Activated naive CD8-positive, alpha-beta T cell treated with anti-CD3 and anti-CD28 coated beads, Interleukin-2, amount 10 ng/mL, durations not matched to agents 7 days and 5 days (primary cell): ENCODE results near the gene PRPF31. TPM values are rescaled to one million over a fixed set of nuclear protein-coding genes. Genes with fewer than 3 reads are reported as not detected.

Source experiments
- ATAC-seq: fragments of 150-1000 bp; cut with Tn5 transposase; one replicate; pipeline ENCODE4 v1.10.0; 2021; ENCODE audit warnings: low read depth, moderate library complexity
- POLR2A ChIA-PET: fragments of 350-600 bp; sonication (Branson Sonifier 250); formaldehyde crosslinking; loops from one replicate; lab custom pipeline; 2021; ENCODE audit warnings: antibody characterized with exemption; lab: Charles Lee
- DNase-seq: peaks from one replicate; pipeline ENCODE4 v3.0.0; 2021
- H3K27ac Mint-ChIP-seq: one replicate; pipeline ENCODE4 v1.8.0; 2022; ENCODE audit warnings: mild to moderate bottlenecking, mixed read lengths
- H3K27me3 Mint-ChIP-seq: one replicate; pipeline ENCODE4 v1.8.0; 2022; ENCODE audit warnings: mild to moderate bottlenecking, moderate library complexity, mixed read lengths
- H3K36me3 Mint-ChIP-seq: one replicate; pipeline ENCODE4 v1.8.0; 2021; ENCODE audit warnings: mild to moderate bottlenecking, mixed read lengths
- H3K4me1 Mint-ChIP-seq: one replicate; pipeline ENCODE4 v1.8.0; 2021; ENCODE audit warnings: mixed read lengths
- H3K4me3 Mint-ChIP-seq: one replicate; pipeline ENCODE4 v1.8.0; 2022; ENCODE audit warnings: mild to moderate bottlenecking, moderate library complexity, mixed read lengths
- H3K9me3 Mint-ChIP-seq: one replicate; pipeline ENCODE4 v1.8.0; 2021; ENCODE audit warnings: mixed read lengths
- total RNA-seq, 2 experiments: library from RNA; stranded (reverse); gene quantifications; one replicate each; pipeline ENCODE4 v1.2.3, GENCODE V29; 2021

PRPF31 gene
- total RNA-seq, 2 experiments from 2014 or later = 66.3 to 69.3 TPM

DNA sequence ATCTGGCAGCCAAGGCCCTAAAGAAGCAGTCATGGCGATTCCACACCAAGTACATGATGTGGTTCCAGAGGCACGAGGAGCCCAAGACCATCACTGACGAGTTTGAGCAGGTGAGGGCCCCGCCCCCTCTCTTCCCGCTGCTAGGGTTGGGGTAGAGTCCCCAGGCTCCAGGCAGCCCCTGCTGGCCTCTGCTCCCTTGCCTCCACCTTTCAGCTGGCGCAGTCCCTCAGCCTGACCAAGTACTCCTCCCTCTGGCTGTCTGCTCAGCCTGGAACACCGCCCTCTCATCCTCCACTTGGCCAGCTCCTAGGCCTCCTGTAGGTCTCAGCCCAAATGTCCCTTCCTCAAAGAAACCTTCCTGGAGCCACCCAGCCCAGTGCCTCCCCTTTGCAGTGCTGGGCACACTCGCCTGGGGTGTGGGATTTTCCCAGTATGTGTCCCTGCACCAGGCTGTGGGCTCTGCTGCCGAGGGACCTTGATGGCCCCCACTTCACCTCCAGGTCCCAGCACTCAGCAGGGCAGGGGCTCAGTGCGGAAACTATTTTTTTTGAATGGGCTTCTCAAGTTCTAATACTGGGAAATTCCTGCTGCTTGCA lies 38.3 kb downstream of the PRPF31 start:
- ATAC-seq (no peak), DNase-seq (no peak)
- Mint-ChIP-seq H3K4me3 (no peak overlapping the region), H3K27me3 (no peaks in the 10 kb centered on the region), H3K27ac (peak overlapping the region; percentile 6), H3K9me3 (no peaks in the 10 kb centered on the region), H3K4me1 (peaks cover 23% of the 10 kb centered on the region), H3K36me3 (peaks cover 37% of the 10 kb centered on the region)
- POLR2A ChIA-PET = no interaction called here

DNA sequence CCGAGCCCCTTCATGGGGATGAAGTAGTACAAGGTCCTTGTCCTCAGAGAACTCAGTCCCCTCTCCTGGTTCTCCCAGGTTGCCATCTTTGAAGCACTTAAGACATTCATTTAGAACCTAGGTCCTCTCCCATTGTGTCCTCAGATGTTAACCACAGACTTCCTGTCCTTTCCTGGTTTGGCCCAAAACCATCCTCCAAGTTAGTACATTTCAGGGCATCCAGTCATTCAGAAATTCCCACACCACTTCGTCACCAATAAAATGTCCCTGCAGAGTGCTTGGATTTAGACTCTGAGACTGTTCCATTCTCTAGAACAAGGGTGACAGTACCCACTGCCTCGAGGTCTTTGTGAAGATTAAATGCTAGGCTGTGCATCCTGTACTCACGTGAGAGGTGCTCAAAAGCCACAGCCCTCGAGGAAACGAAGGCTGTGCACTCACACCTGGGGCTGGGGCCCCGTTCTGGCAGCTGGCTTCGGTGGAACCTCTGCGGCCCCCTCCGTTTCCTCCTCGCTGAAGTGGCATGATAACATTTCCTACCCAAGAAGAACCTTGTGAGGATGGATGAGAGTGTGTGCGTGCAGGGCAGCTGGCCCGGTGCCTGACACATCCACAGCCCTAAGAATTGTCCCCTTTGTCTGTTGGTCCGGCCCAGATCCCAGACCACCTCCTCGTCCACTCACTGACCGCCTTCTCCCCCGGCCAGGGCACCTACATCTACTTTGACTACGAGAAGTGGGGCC lies 39.2 kb downstream of the PRPF31 start:
- peak overlapping the region; percentile 52 for H3K4me3 Mint-ChIP-seq
- no peaks in the 10 kb centered on the region for H3K27me3 Mint-ChIP-seq
- ATAC-seq = peak; percentile 21
- H3K4me1 Mint-ChIP-seq = peaks cover 27% of the 10 kb centered on the region
- H3K36me3 Mint-ChIP-seq = peaks cover 37% of the 10 kb centered on the region
- H3K27ac Mint-ChIP-seq = peak overlapping the region; percentile 90
- no peaks in the 10 kb centered on the region for H3K9me3 Mint-ChIP-seq
- peak; percentile 59 for DNase-seq
- POLR2A ChIA-PET = interaction anchor here (0.6 to 1.2 kb wide), 4 partner anchors 18 to 280 kb away, joined by 3 to 5 read pairs (median 3); partner anchors contain the start of gene CNOT3

DNA sequence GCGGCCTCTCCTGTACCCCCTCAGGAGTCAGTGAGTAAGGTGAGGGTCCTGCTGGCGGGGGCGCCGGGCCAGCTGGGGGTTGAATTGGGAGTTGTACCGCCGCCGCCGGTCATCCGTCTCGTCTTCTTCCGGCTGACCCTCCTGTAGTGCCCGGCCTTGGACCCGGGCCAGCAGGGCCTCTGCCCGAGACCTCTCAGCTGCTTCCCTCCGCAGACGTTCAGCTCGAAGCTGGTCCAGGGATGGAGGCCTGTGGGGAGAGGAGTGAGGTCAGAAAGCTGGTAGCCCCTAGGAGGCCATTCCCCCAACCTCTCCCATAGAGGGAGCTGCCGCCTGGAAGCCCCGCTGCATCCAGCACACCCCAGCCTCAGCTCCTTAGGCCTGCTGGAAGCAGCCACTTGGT lies 40.1 kb downstream of the PRPF31 start:
- ATAC-seq (no peak), DNase-seq (no peak)
- peak overlapping the region; percentile 25 for H3K4me3 Mint-ChIP-seq
- POLR2A ChIA-PET = interaction anchor here (1.2 kb wide), 1 partner anchor 19 kb away, joined by 3 read pairs; the partner anchor contains the start of gene CNOT3
- no peaks in the 10 kb centered on the region for H3K9me3 Mint-ChIP-seq
- no peak overlapping the region for H3K27ac Mint-ChIP-seq
- H3K36me3 Mint-ChIP-seq = peaks cover 34% of the 10 kb centered on the region
- H3K4me1 Mint-ChIP-seq = peaks cover 30% of the 10 kb centered on the region
- no peaks in the 10 kb centered on the region for H3K27me3 Mint-ChIP-seq

DNA sequence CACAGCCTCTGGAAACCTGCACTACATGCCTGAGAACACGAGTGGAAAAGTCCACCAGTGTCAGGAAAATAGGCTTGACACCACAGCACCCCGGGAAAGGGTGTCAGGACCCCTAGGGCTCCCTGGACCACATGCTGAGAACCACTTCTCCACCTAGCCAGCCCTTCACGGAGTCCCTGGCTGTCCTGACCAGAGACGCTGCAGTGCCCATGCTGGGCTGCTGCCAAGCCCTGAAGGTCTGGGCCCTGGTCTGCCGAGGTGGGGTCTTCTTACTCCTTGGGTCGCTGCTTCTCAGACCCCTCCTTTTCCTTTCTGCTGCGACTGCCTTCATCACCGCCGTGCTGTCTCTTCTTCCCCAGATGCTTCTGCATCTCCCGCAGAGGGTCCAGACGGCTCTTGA lies 40.9 kb downstream of the PRPF31 start:
- H3K36me3 Mint-ChIP-seq = peaks cover 30% of the 10 kb centered on the region
- POLR2A ChIA-PET = interaction anchor here (0.6 to 1.2 kb wide), 2 partner anchors 20 to 45 kb away, joined by 3 to 4 read pairs; no protein-coding TSS in a partner anchor
- peaks cover 33% of the 10 kb centered on the region for H3K4me1 Mint-ChIP-seq
- H3K27ac Mint-ChIP-seq = no peak overlapping the region
- no peak for DNase-seq
- no peaks in the 10 kb centered on the region for H3K9me3 Mint-ChIP-seq
- H3K4me3 Mint-ChIP-seq = no peak overlapping the region
- H3K27me3 Mint-ChIP-seq = no peaks in the 10 kb centered on the region
- ATAC-seq = no peak

DNA sequence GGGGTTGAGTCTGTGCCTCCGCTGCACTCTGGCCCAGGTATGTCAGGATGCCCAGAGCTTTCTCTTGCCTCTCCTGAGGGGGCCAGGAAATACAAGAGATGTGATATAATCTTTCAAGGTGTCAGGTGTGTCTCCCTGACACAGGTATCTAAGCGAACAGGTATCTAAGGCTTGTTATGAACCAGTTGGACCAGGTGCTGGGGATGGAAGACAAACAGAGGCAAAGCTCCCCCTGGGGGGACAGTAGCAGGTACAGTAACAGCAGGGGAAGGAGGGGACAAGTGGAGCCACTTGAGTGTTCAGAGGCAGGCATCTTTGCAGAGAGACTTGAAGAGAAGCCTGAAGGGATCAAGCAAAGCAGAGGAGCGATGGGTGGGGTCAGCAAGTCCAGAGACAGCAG lies 41.4 kb downstream of the PRPF31 start:
- Mint-ChIP-seq H3K4me3 (peak overlapping the region; percentile 40), H3K9me3 (no peaks in the 10 kb centered on the region), H3K27ac (peak overlapping the region; percentile 66), H3K36me3 (peaks cover 30% of the 10 kb centered on the region), H3K4me1 (peaks cover 33% of the 10 kb centered on the region), H3K27me3 (no peaks in the 10 kb centered on the region)
- POLR2A ChIA-PET = interaction anchor here (0.6 to 1.2 kb wide), 2 partner anchors 20 to 46 kb away, joined by 3 to 4 read pairs; no protein-coding TSS in a partner anchor
- no peak for ATAC-seq
- no peak for DNase-seq

DNA sequence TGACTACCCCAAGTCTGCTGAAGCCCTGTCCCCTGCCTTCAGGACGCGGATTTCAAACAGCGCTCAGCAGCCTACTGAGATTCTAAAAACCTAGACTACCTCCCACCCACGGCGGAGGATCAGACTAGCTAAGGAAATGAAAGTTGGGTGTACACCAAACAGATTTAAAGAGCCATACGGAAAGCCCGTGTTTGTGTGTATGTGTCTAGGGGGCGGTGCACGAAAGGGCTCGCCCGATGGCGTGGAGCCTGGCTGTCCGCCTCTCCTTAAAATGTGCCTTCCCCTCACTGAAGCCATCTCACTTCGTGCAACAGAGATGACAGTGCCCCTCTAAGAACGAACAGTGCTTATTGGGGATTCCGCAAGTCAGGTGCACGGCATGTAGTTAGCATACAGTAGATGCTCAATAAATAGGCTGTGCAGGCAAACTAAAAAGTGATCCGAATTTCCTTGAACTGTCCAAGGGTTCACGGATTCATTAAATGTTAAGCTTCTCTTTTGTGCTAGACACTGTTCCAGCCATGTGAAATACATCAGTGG lies 43.3 kb downstream of the PRPF31 start:
- POLR2A ChIA-PET = interaction anchor here (0.8 to 4.1 kb wide), 13 partner anchors 9 to 293 kb away, joined by 3 to 30 read pairs (median 6); partner anchors contain the start of genes CNOT3, MBOAT7, RPS9 and TFPT
- peak; percentile 50 for DNase-seq

DNA sequence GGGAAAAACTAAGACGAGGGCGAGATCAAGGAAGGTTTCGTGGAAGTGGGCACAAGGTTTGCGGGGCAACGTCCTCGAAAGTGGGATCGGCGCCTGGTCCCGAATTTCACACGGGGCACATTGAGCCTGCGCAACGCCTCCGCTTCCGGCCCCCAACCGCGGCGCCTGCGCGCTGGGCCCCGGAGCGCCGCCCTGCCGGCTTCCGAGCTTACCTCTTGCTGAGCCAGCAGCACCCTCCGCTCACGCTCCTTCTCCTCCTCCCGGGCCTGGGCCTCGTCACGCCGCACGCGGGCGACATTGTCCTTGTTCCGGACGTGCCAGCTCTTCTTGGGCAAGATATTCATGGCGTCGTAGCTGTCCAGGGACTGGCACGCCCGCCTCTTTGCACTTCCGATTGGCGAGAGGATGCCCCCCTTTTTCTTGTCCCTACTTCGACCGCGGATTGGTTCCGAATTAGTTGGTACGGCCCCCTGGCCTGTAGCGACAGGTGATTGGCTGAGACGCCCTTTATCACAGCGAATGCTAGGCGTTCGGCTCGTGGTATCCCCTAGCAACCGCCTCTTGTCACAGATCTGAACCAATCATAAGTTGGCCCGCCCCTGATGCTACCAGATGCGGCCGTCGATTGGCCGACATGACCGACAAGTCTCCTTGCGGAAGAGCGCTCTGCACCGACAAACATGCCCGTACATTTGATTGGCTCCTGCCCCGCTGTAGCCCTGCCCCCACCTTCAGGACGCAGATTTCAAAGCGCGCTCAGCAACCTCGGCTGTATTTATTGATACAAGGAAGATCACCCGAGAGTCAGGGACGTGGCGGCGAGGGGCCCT lies 44.0 kb downstream of the PRPF31 start, which contains the start of gene LENG1:
Gene LENG1, minus strand, starts transcription at position 370 of the 830 bp plus-strand sequence. Its CDS starts 26 bp downstream, at position 344.
- H3K36me3 Mint-ChIP-seq = peaks cover 20% of the 10 kb centered on the region
- POLR2A ChIA-PET = interaction anchor here (0.7 to 4.1 kb wide), 14 partner anchors 9 to 293 kb away, joined by 3 to 30 read pairs (median 6); partner anchors contain the start of genes CNOT3, MBOAT7, RPS9 and TFPT
- DNase-seq (peak; percentile 91), ATAC-seq (peak; percentile 86)
- H3K4me3 Mint-ChIP-seq = peak within 1 kb of the TSS; percentile 97
- peaks cover 39% of the 10 kb centered on the region for H3K4me1 Mint-ChIP-seq
- H3K27ac Mint-ChIP-seq = peak within 1 kb of the TSS; percentile 99
- H3K27me3 Mint-ChIP-seq = no peaks in the 10 kb centered on the region
- H3K9me3 Mint-ChIP-seq = no peaks in the 10 kb centered on the region

More for the DNA sequence above, 43.3 kb downstream of the PRPF31 start:
- Mint-ChIP-seq H3K4me3 (peak overlapping the region; percentile 97), H3K27me3 (no peaks in the 10 kb centered on the region), H3K36me3 (peaks cover 26% of the 10 kb centered on the region), H3K4me1 (peaks cover 40% of the 10 kb centered on the region), H3K9me3 (no peaks in the 10 kb centered on the region), H3K27ac (peak overlapping the region; percentile 99)
- ATAC-seq = no peak

DNA sequence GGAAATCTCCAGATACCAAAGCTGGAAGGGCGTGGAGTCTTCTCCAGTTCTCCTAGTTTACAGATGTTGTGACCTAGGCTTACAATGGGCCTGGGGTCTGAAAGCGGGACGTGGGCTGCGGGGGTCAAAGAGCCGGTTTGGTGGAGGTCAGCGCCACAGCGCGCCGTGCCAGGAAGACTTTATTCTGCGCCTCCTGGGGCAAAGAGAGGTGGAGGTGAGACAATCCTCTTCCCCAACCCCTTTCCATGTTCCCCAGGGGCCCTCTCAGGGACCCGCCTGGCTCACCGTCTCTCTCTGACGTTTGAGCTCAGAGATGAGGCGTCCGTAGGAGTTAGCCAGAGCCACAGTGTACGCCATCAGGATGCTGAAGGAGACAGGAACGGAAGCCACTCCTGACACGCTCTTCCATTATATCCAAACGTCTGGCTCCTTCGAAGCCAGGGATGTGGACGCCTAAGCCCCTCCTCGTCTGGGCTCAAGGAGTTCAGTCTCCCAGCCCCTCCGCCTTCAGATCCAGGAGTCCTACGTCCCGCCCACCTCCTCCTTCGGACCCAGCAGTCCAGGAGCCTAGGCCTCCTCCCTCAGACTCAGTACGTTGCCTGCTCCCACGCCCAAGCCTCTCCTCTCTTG lies 44.7 kb downstream of the PRPF31 start:
- Mint-ChIP-seq H3K4me1 (peaks cover 36% of the 10 kb centered on the region), H3K4me3 (peak overlapping the region; percentile 97), H3K9me3 (no peaks in the 10 kb centered on the region), H3K27ac (peak overlapping the region; percentile 99), H3K27me3 (no peaks in the 10 kb centered on the region), H3K36me3 (peaks cover 14% of the 10 kb centered on the region)
- ATAC-seq (no peak), DNase-seq (no peak)
- POLR2A ChIA-PET = interaction anchor here (0.7 to 4.1 kb wide), 10 partner anchors 10 to 294 kb away, joined by 3 to 30 read pairs (median 6); partner anchors contain the start of genes CNOT3, MBOAT7, RPS9 and TMC4

DNA sequence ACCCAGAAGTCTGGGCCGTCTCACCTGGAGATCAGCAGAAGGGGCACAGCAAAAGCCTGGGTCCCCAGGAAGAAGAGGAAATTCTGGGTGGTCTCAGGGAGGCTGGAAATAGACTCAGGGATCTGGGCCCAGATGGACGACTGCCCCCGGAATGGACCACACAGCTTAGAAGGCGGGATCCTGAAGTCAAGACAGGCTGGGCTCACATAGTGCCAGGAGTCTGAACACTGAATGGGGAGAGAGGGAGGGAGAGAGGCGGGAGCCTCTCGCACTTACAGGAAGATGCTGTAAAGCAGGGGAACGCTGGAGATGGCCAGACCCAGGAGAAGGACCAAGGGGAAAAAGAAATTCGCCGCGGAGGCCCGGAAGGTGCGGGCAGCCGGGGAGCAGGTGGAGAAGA lies 45.3 kb downstream of the PRPF31 start:
- H3K4me3 Mint-ChIP-seq = peak overlapping the region; percentile 97
- peak overlapping the region; percentile 99 for H3K27ac Mint-ChIP-seq
- peaks cover 36% of the 10 kb centered on the region for H3K4me1 Mint-ChIP-seq
- POLR2A ChIA-PET = interaction anchor here (2.2 to 4.1 kb wide), 3 partner anchors 23 to 40 kb away, joined by 13 to 30 read pairs (median 17); partner anchors contain the start of genes CNOT3, RPS9 and TSEN34
- no peaks in the 10 kb centered on the region for H3K9me3 Mint-ChIP-seq
- ATAC-seq (no peak), DNase-seq (no peak)
- no peaks in the 10 kb centered on the region for H3K27me3 Mint-ChIP-seq
- H3K36me3 Mint-ChIP-seq = peaks cover 12% of the 10 kb centered on the region

DNA sequence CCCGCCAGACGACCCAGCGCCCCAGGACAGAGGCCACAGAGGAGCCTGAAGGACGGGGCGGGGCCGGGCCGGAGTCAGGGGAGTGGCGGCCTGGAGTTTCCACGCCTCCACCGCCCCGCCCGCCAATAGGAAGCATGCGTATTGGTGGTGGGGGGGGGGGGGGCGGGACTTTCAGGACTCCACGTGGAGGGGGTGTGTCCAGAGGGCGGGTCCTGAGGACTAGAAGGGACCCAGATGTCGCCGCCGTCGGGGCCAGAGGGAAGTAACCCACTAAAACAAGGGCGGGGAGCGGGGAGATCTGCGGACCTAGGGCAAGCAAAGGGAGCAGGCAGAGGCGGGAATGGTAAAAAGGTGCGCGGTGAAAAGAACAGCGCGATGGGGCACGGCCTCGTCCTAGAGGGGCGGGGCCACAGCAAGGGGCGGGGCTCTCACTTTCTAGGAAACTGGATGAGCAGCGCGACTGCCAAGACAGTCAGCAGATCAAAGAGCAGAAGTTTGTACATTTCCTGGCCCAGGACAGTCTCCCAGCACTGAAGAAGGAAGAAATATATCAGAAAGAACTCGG lies 46.8 kb downstream of the PRPF31 start:
- Mint-ChIP-seq H3K36me3 (peaks cover 4% of the 10 kb centered on the region), H3K9me3 (no peaks in the 10 kb centered on the region), H3K4me3 (peak overlapping the region; percentile 92), H3K27me3 (no peaks in the 10 kb centered on the region), H3K4me1 (peaks cover 33% of the 10 kb centered on the region), H3K27ac (peak overlapping the region; percentile 83)
- POLR2A ChIA-PET = interaction anchor here (0.7 to 3.3 kb wide), 2 partner anchors 27 to 870 kb away, joined by 3 to 13 read pairs; partner anchors contain the start of gene MBOAT7
- DNase-seq (peak; percentile 87), ATAC-seq (peak; percentile 4)

DNA sequence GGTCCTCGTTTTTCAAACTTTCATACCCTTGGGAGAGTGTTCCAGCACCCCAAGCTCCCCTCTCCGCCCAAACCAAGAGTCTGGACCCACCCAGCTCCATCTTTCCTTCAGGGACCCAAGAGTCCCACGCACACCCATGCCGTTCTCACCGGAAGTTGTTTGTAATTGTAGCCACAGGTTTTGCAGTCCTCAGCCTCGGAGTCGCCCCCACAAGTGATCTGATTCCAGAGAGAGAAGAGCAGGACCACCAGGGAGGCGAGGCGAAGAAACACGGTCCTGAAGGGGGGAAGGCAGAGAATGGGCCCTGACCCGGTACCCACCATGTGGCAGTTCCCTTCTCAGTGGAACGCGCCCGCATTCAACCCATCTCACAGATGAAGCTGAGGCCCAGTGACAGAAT lies 47.3 kb downstream of the PRPF31 start:
- Mint-ChIP-seq H3K36me3 (peaks cover 4% of the 10 kb centered on the region), H3K4me3 (peak overlapping the region; percentile 92), H3K9me3 (no peaks in the 10 kb centered on the region), H3K27me3 (no peaks in the 10 kb centered on the region), H3K4me1 (peaks cover 33% of the 10 kb centered on the region), H3K27ac (peak overlapping the region; percentile 83)
- POLR2A ChIA-PET = interaction anchor here (0.7 to 3.3 kb wide), 7 partner anchors 11 to 869 kb away, joined by 3 to 13 read pairs (median 4); partner anchors contain the start of genes MBOAT7 and RPS9
- ATAC-seq (no peak), DNase-seq (no peak)
